HepG2 (cell line): ENCODE results near the gene KDM1B. TPM values are rescaled to one million over a fixed set of nuclear protein-coding genes. Genes with fewer than 3 reads are reported as not detected.

Experiments used
- CREM ChIP-seq, 2 experiments: sonication (generic) in 1 of 2; formaldehyde crosslinking in 1 of 2; IDR thresholded peaks; 2 replicates each; pipeline versions ENCODE4 v1.4.0 to v1.6.1; 2016 to 2020; ENCODE audit warnings: antibody characterized with exemption in 1 of 2, mild to moderate bottlenecking in 1 of 2, missing genetic modification reagents in 1 of 2
- ERF ChIP-seq: IDR thresholded peaks from 2 replicates; pipeline ENCODE4 v1.6.1; 2018; ENCODE audit warnings: missing biosample characterization, missing genetic modification reagents
- FOXJ3 ChIP-seq: sonication (generic); formaldehyde crosslinking; IDR thresholded peaks from 2 replicates; pipeline ENCODE4 v1.4.0; 2020; ENCODE audit warnings: missing genetic modification reagents, mild to moderate bottlenecking, borderline replicate concordance
- FOXK2 ChIP-seq: fragments of 450-650 bp; IDR thresholded peaks from 2 replicates; pipeline ENCODE4 v1.6.1; 2016
- FOXO4 ChIP-seq: sonication (generic); formaldehyde crosslinking; conservative IDR thresholded peaks from 2 replicates; pipeline ENCODE4 v1.8.1; 2023; ENCODE audit warnings: missing genetic modification reagents
- GABPB1 ChIP-seq: IDR thresholded peaks from 2 replicates; pipeline ENCODE4 v1.6.1; 2016; ENCODE audit warnings: mild to moderate bottlenecking, missing genetic modification reagents, moderate library complexity, missing compliant biosample characterization
- JUNB ChIP-seq: sonication (generic); formaldehyde crosslinking; IDR thresholded peaks from 2 replicates; pipeline ENCODE4 v1.8.0; 2022; ENCODE audit warnings: missing genetic modification reagents, mild to moderate bottlenecking, borderline replicate concordance
- LCORL ChIP-seq, 2 experiments: fragments of 450-650 bp in 1 of 2; sonication (generic) in 1 of 2; formaldehyde crosslinking in 1 of 2; IDR thresholded peaks; 2 replicates each; pipeline versions ENCODE4 v1.5.0 to v1.6.1; 2017 to 2020; ENCODE audit warnings: antibody characterized with exemption in 1 of 2, missing genetic modification reagents in 1 of 2
- MAFK ChIP-seq, 2 experiments: IDR thresholded peaks in 1 of 2; conservative IDR thresholded peaks in 1 of 2; 2 replicates each; pipeline ENCODE4 v1.6.1; 2011; ENCODE audit warnings: improper control_type of control experiment in 2 of 2, low read length in 2 of 2
- MTF1 ChIP-seq: sonication (generic); formaldehyde crosslinking; IDR thresholded peaks from 2 replicates; pipeline ENCODE4 v1.5.0; 2020; ENCODE audit warnings: missing genetic modification reagents
- NR2F2 ChIP-seq: IDR thresholded peaks from 2 replicates; pipeline ENCODE4 v1.6.1; 2012; ENCODE audit warnings: low read depth, inconsistent platforms, borderline replicate concordance
- POLR2AphosphoS5 ChIP-seq: IDR thresholded peaks from 2 replicates; pipeline ENCODE4 v1.6.1; 2012; ENCODE audit warnings: low read depth, low read length
- SATB2 ChIP-seq: sonication (generic); formaldehyde crosslinking; IDR thresholded peaks from 2 replicates; pipeline ENCODE4 v1.5.0; 2020; ENCODE audit warnings: missing genetic modification reagents
- SNAI1 ChIP-seq: sonication (generic); formaldehyde crosslinking; IDR thresholded peaks from 2 replicates; pipeline ENCODE4 v1.5.0; 2020; ENCODE audit warnings: mild to moderate bottlenecking, missing genetic modification reagents, borderline replicate concordance
- ZBTB38 ChIP-seq: sonication (generic); formaldehyde crosslinking; IDR thresholded peaks from 2 replicates; pipeline ENCODE4 v1.5.1; 2020; ENCODE audit warnings: mild to moderate bottlenecking, missing genetic modification reagents
- ZFP1 ChIP-seq: IDR thresholded peaks from 2 replicates; pipeline ENCODE4 v1.6.1; 2016
- ZHX1 ChIP-seq: sonication (generic); formaldehyde crosslinking; IDR thresholded peaks from 2 replicates; pipeline ENCODE4 v1.8.1; 2022; ENCODE audit warnings: low read depth, mild to moderate bottlenecking, missing genetic modification reagents
- ZNF274 ChIP-seq: sonication (generic); formaldehyde crosslinking; IDR thresholded peaks from 2 replicates; pipeline ENCODE4 v1.5.1; 2020; ENCODE audit warnings: mild to moderate bottlenecking, missing genetic modification reagents
- polyA plus RNA-seq, 8 experiments: library from polyadenylated mRNA; depleted of rRNA in 3 of 8; stranded (reverse) in 7 of 8; unstranded in 1 of 8; fragments of >200 nt; fragmentation: Illumina TruSeq in 4 of 8; extraction: Trizol in 4 of 8; gene quantifications; 2 replicates each; pipeline versions ENCODE4 v1.2.1 to v1.2.3, GENCODE V29; 2011 to 2016; ENCODE audit warnings: low read depth in 4 of 8, missing spikeins in 1 of 8, mixed read lengths in 1 of 8; ENCODE audit not compliant: insufficient read depth in 1 of 8
- total RNA-seq, 5 experiments: library from RNA; depleted of rRNA; stranded (reverse); fragments of >200 nt; fragmentation: Illumina TruSeq; extraction: Trizol; gene quantifications; 2 replicates each; pipeline ENCODE4 v1.2.3, GENCODE V29; 2016; ENCODE audit warnings: low read depth in 1 of 5
- TF ChIP-seq, protein P1 (sequence below): sonication (generic); formaldehyde crosslinking; IDR thresholded peaks from 2 replicates; pipeline ENCODE4 v1.4.0; 2020; ENCODE audit warnings: missing genetic modification reagents
- TF ChIP-seq, protein P2 (sequence below): sonication (generic); formaldehyde crosslinking; IDR thresholded peaks from 2 replicates; pipeline ENCODE4 v1.5.1; 2020; ENCODE audit warnings: mild to moderate bottlenecking, missing genetic modification reagents, moderate library complexity

Gene KDM1B
- total and polyA plus RNA-seq, 2 of the 13 experiments (the other 11 are each of a cell fraction or from before 2014, with no cell fraction given) = 9.8 to 13.2 TPM

DNA sequence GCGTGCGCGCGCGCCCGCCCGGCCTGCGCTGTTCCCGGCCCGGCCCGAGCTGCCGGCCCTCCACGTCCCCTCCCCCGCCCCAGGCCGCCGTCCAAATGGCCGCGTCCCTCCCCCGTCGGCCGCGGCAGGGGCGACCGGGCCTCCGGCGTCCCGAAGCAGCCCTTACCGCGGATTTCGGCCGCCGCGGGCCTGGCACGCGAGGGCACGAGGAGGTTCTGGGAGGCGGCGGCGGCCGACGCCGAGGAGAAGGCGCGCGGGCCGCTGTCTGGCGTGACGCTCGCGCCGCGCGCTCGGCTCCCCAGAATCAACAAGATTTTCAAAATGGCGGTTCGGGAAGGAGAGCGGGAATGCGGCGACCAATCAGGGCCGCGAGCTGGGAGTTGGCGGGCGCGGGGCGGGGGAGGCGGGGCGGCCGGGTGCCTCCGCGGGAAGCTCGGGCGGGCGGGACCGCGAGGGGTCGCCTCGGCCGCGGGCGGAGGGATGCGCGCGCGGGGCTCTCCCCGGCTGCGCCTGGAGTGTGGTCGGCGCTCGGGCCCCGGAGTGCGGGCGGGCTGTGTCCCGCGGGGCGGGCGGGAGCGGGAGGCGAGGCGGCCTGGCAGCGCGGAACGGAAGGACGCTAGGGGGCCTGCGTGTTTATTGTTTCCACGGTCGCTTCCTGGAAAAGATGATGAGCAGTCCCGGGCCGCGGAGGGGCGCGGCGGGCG, 109.1 kb downstream of the KDM1B start, which contains the start of gene DEK (continued):
- no peak for TF ChIP-seq LCORL (IDR thresholded peaks at IDR 0.05)
- peak; percentile 84 for TF ChIP-seq LCORL (CRISPR knock-in tag; IDR thresholded peaks at IDR 0.05)
- peak; percentile 74; the same call in 1 of the 2 replicates for TF ChIP-seq ZNF274 (CRISPR knock-in tag)
- TF ChIP-seq ZFP1 = no peak
- TF ChIP-seq GABPB1 (CRISPR knock-in tag) = peak; percentile 82
- TF ChIP-seq SNAI1 (CRISPR knock-in tag) = no peak
- TF ChIP-seq POLR2AphosphoS5 = peak; percentile 71
- TF ChIP-seq MAFK (conservative IDR thresholded peaks at IDR 0.05 in 1 of 2, IDR thresholded peaks at IDR 0.05 in 1 of 2; ENCODE audit: low read length in 2 of 2) = no peak
- no peak for TF ChIP-seq FOXK2
- no peak for TF ChIP-seq FOXJ3 (CRISPR knock-in tag)
- TF ChIP-seq NR2F2 = no peak
- TF ChIP-seq CREM (IDR thresholded peaks at IDR 0.05) = no peak
- no peak for TF ChIP-seq CREM (CRISPR knock-in tag; IDR thresholded peaks at IDR 0.05)
- TF ChIP-seq ZBTB38 = peak; percentile 14; the same call in 1 of the 2 replicates
- TF ChIP-seq ERF (CRISPR knock-in tag) = peak; percentile 28
- TF ChIP-seq, protein P1, sequence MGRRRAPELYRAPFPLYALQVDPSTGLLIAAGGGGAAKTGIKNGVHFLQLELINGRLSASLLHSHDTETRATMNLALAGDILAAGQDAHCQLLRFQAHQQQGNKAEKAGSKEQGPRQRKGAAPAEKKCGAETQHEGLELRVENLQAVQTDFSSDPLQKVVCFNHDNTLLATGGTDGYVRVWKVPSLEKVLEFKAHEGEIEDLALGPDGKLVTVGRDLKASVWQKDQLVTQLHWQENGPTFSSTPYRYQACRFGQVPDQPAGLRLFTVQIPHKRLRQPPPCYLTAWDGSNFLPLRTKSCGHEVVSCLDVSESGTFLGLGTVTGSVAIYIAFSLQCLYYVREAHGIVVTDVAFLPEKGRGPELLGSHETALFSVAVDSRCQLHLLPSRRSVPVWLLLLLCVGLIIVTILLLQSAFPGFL (CRISPR knock-in tag) = no peak
- no peak for TF ChIP-seq SATB2 (CRISPR knock-in tag)
- peak; percentile 53; the same call in 1 of the 2 replicates for TF ChIP-seq FOXO4
- TF ChIP-seq JUNB (CRISPR knock-in tag) = no peak
- TF ChIP-seq ZHX1 = peak; percentile 79; the same call in 1 of the 2 replicates
- TF ChIP-seq, protein P2, sequence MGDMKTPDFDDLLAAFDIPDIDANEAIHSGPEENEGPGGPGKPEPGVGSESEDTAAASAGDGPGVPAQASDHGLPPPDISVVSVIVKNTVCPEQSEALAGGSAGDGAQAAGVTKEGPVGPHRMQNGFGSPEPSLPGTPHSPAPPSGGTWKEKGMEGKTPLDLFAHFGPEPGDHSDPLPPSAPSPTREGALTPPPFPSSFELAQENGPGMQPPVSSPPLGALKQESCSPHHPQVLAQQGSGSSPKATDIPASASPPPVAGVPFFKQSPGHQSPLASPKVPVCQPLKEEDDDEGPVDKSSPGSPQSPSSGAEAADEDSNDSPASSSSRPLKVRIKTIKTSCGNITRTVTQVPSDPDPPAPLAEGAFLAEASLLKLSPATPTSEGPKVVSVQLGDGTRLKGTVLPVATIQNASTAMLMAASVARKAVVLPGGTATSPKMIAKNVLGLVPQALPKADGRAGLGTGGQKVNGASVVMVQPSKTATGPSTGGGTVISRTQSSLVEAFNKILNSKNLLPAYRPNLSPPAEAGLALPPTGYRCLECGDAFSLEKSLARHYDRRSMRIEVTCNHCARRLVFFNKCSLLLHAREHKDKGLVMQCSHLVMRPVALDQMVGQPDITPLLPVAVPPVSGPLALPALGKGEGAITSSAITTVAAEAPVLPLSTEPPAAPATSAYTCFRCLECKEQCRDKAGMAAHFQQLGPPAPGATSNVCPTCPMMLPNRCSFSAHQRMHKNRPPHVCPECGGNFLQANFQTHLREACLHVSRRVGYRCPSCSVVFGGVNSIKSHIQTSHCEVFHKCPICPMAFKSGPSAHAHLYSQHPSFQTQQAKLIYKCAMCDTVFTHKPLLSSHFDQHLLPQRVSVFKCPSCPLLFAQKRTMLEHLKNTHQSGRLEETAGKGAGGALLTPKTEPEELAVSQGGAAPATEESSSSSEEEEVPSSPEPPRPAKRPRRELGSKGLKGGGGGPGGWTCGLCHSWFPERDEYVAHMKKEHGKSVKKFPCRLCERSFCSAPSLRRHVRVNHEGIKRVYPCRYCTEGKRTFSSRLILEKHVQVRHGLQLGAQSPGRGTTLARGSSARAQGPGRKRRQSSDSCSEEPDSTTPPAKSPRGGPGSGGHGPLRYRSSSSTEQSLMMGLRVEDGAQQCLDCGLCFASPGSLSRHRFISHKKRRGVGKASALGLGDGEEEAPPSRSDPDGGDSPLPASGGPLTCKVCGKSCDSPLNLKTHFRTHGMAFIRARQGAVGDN (CRISPR knock-in tag) = peak; percentile 92
- TF ChIP-seq MTF1 = no peak
